IPS-NIHi11 (cell line): ENCODE results near the gene C1QTNF7.

Experiments used
- DNase-seq: peaks from one replicate; pipeline ENCODE4 v3.0.0; 2012; ENCODE audit warnings: mixed read lengths, low spot score

The C1QTNF7 gene

GRCh38 chr4:15414551-15415091 lies 13.2 kb upstream of the C1QTNF7 start:
- DNase-seq = no peak

DNA sequence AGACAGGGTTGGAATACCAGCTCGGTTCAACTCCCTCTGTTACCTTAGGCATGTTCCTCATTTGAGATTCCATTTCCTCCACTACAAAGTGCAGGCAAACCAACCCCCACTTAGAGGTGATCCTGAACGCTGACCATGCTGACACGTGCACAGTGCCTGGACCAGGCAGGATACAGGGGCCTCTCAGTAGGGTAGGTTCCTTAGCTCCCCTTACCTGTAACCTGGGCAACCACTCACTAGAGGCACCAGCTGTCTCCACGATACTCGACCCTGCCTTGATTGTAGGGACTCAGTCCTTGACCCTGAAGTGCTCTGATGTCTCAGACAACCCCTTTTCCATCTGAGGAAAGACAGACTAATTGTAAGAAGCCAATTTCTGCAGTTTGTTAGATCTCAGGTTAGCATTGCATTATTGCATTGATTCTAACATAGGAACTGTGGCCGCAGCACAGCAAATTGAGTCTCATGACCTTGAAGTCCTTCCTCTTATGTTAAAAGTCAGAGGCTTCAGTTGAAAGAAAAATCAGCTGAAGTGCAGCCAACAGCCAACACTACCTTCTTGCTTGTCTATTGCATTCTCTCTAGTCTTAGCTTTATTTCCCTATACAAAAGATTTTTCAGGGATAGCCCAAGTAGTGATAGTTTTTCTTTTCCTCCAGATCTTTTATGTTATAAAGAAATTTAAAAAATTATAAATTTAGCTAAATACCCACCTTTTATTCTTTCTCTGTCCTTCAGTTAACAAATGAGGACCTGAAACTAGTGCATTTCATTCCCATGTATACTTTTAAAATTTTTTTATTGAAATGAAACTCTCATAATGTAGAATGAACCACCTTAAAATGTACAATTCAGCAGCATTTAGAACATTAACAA lies 11.2 kb upstream of the C1QTNF7 start:
- DNase-seq = no peak

DNA sequence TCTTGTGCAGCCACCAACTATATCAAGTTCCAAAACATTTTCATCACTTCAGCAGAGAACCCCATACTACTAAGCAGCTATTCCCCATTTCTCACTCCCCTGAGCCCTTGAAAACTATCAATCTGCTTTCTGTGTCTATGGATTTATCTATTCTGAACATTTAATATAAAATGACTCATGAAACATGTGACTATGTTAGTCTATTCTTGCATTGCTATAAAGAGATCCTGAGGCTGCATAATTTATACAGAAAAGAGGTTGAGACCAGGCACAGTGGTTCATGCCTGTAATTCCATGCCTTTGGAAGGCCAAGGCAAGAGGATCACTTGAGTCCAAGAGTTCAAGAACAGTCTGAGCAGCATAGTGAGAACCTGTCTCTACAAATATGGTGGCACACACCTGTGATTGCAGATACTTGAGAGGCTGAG lies 10.6 kb upstream of the C1QTNF7 start:
- DNase-seq = no peak

GRCh38 chr4:15418956-15419355 lies 8.9 kb upstream of the C1QTNF7 start:
- DNase-seq = no peak

GRCh38 chr4:15420642-15421041 lies 7.2 kb upstream of the C1QTNF7 start:
- DNase-seq = no peak

DNA sequence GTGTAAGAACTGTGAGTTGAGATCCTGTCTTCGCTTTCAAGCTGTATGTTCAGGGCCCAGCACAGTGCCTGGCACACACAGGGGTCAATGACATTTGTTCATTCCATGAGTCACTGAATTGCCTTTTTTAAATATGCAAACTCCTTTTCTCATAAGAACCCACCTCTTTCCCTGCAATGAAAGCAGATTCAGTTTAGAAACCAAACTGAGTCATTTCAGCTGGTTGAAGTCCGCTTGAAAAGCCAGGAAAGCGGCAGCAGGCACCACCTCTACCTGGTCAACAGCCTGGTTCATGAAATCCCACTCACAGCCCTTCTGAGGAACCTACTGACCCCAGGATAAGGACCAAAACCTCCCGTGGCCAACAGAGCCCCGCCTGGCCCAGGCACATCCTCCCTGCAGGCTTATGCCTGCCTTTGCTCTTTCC lies 4.5 kb upstream of the C1QTNF7 start:
- DNase-seq = no peak

- DNase-seq = no peak
Observed at GRCh38 chr4:15425520-15425919, 2.3 kb upstream of the C1QTNF7 start.

- no peak for DNase-seq
Observed at GRCh38 chr4:15427161-15427560, 672 bp upstream of the C1QTNF7 start.

DNA sequence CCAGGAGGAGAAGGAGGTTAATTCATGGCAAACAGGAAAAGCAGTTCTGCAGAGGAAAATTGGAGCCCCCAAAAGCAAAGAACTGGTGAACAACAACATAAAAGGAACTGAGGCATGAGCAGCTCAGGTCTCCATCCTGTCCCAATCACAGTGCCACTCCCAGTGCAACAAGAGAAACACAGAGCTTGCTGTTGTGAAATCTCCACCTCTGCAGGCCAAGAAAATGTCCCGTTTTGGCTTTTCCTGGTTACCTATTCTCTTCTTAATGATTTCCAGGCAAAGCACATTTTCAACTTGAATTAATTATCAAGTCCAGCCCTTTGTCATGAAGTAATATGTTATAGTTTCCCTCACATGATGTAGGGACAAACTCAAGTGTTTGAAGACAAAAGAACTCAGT lies 778 bp downstream of the C1QTNF7 start:
- DNase-seq = no peak

DNA sequence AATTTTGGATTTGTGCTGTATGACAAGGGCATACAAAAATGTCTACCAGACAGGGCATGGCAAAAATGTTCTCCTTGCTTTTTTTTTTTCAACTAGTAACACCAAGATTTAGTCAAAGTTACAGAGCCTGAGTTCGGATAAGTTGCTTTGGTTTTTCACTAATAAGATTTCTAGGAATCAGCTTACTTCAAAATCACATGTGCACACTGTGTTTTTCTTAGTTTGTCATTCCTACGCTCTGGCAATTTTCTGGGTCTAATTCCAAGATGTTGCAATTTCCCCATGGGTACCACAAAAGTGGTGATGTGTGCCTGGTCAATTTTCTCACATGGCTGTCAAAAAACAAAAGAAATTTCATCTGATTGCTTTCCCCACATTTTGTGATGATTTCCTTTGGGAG lies 6.3 kb downstream of the C1QTNF7 start:
- DNase-seq = no peak

- no peak for DNase-seq
Observed at GRCh38 chr4:15434676-15435075, 6.8 kb downstream of the C1QTNF7 start.

DNA sequence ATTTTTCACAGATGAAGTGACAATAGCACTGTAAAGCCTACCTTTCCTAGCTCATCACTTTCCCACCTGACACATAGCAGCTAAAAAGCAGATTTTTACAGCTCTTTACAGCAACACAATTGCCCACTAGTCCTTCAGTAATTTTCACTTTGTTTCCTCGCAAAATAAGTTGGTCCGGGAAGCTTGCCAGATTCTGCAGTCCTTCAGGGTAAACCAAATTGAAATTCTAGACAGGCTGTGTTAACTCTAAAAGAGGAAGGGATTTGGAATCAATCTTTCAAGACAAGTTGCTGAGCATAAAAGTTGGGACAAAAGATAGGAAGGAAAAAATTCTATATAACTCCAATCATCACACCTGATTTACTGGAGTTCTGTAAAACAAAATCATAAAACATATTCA lies 8.7 kb downstream of the C1QTNF7 start:
- no peak for DNase-seq

GRCh38 chr4:15438939-15439524 lies 11.2 kb downstream of the C1QTNF7 start:
- no peak for DNase-seq

GRCh38 chr4:15443371-15444160 lies 15.7 kb downstream of the C1QTNF7 start:
- DNase-seq = no peak

GRCh38 chr4:15444276-15444675 lies 16.4 kb downstream of the C1QTNF7 start:
- no peak for DNase-seq

DNA sequence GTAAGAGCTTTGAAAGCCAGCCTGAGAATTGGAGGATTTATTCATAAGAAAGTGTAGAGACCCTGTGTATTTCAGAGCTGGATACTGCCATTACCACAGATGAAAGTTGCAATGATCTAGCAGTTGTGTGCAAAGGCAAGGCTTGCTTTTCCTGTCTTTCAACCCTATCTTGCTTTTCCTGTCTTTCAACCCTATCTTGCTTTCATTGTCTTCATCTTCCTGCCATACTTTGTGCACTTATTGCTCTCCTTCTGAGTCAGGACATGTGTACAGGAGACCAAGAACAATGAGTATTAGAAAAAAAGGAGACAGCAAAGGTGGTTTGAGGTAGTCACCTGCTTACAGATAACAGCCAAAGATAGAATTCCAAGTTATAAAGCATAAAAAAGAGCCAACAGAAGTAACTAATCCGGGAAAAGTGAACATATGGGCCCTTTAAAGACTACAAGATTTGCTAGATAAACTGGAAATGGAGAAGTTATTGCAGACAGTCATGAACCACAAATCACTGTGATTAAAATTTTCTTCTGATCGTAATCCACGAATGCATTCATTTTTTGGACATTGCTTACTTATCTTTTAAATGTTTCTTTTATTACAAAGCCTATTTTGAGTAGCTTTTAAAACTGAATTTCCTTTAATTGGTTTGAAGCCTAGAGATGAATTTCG lies 17.2 kb downstream of the C1QTNF7 start:
- DNase-seq = no peak

- DNase-seq = no peak
Observed at GRCh38 chr4:15451181-15451865, 23.5 kb downstream of the C1QTNF7 start.

- no peak for DNase-seq
Observed at GRCh38 chr4:15451866-15452765, 24.3 kb downstream of the C1QTNF7 start.

- DNase-seq = no peak
Observed at GRCh38 chr4:15455290-15455689, 27.5 kb downstream of the C1QTNF7 start.
